Endothelial cell of umbilical vein (primary cell): ENCODE measurements around the gene SH3GL3. TPM values are rescaled to one million over a fixed set of nuclear protein-coding genes. Genes with fewer than 3 reads are reported as not detected.

Experiments used
- BruUV-seq: library from RNA; stranded (reverse); fragments of 400-500 nt; replicated peaks from 2 replicates; lab custom pipeline; 2021; lab: Mats Ljungman, UMichigan
- CTCF ChIA-PET: fragments of 300-600, 350-600 bp; sonication (Branson Sonifier 250); formaldehyde crosslinking; loops from one replicate; lab custom pipeline; 2021; ENCODE audit warnings: antibody characterized with exemption, inconsistent platforms; lab: Charles Lee
- POLR2A ChIA-PET: fragments of 300-600, 350-600 bp; sonication (Branson Sonifier 250); formaldehyde crosslinking; loops from one replicate; lab custom pipeline; 2021; ENCODE audit warnings: antibody characterized with exemption, inconsistent platforms; lab: Charles Lee
- DNase-seq: peaks from one replicate; pipeline ENCODE4 v3.0.0-alpha.2; 2011; ENCODE audit warnings: low read depth, low spot score
- FAIRE-seq: peaks from 2 replicates; lab custom pipeline; 2011; peaks lifted over from hg19 to GRCh38; lab: Jason Lieb, UNC
- H2AFZ ChIP-seq: 2 replicates; pipeline ENCODE4 v1.6.0; 2012; ENCODE audit warnings: low read depth, low read length, control low read depth, inconsistent platforms
- H3K27ac ChIP-seq: 2 replicates; pipeline ENCODE4 v1.5.1; 2011; ENCODE audit warnings: low read depth, mild to moderate bottlenecking, control low read depth, low read length, moderate library complexity; ENCODE audit not compliant: insufficient read depth
- H3K27me3 ChIP-seq, 2 experiments: 2 replicates each; pipeline versions ENCODE4 v1.6.0 to v1.6.1; 2011; ENCODE audit warnings: low read length in 2 of 2, mixed read lengths in 1 of 2; ENCODE audit not compliant: control insufficient read depth in 2 of 2, insufficient read depth in 2 of 2
- H3K36me3 ChIP-seq, 2 experiments: 2 replicates in 1 of 2; 3 replicates in 1 of 2; pipeline ENCODE4 v1.5.1; 2011; ENCODE audit warnings: low read length in 2 of 2, mild to moderate bottlenecking in 1 of 2, moderate library complexity in 1 of 2; ENCODE audit not compliant: control insufficient read depth in 2 of 2, insufficient read depth in 2 of 2; ENCODE audit errors: extremely low read depth in 1 of 2
- H3K4me1 ChIP-seq: 3 replicates; pipeline ENCODE4 v1.5.1; 2011; ENCODE audit warnings: mild to moderate bottlenecking, low read length; ENCODE audit not compliant: control insufficient read depth, insufficient read depth; ENCODE audit errors: extremely low read depth
- H3K4me2 ChIP-seq: 2 replicates; pipeline ENCODE4 v1.6.1; 2011; ENCODE audit warnings: low read length, control low read depth, mixed read lengths; ENCODE audit not compliant: insufficient read depth
- H3K4me3 ChIP-seq, 3 experiments: fragments of 200-600 bp in 1 of 3; sonication (generic), shearing (Covaris generic) in 1 of 3; replicated peaks in 1 of 3; 2 replicates each; pipeline ENCODE4 v1.5.1; 2011 to 2016; ENCODE audit warnings: control low read depth in 3 of 3, low read length in 3 of 3, mild to moderate bottlenecking in 2 of 3, inconsistent platforms in 1 of 3, low read depth in 1 of 3, moderate library complexity in 1 of 3; ENCODE audit not compliant: insufficient read depth in 1 of 3
- H3K79me2 ChIP-seq: 2 replicates; pipeline ENCODE4 v1.6.0; 2012; ENCODE audit warnings: low read length, inconsistent platforms; ENCODE audit not compliant: control insufficient read depth, insufficient read depth
- H3K9ac ChIP-seq: replicated peaks from 2 replicates; pipeline ENCODE3; 2011; ENCODE audit warnings: low read length, control low read depth; ENCODE audit not compliant: insufficient read depth; ENCODE audit errors: extremely low read depth
- H3K9me1 ChIP-seq: replicated peaks from 3 replicates; pipeline ENCODE4 v1.6.0; 2011; ENCODE audit warnings: mild to moderate bottlenecking, low read length; ENCODE audit not compliant: control insufficient read depth, insufficient read depth; ENCODE audit errors: extremely low read depth
- H3K9me3 ChIP-seq: replicated peaks from 2 replicates; pipeline ENCODE4 v1.5.1; 2012; ENCODE audit warnings: low read length, inconsistent platforms; ENCODE audit not compliant: control insufficient read depth, insufficient read depth
- H4K20me1 ChIP-seq: replicated peaks from 2 replicates; pipeline ENCODE3; 2011; ENCODE audit warnings: mild to moderate bottlenecking, low read length; ENCODE audit not compliant: control insufficient read depth, insufficient read depth; ENCODE audit errors: extremely low read depth
- CTCF ChIP-seq, 2 donors: IDR thresholded peaks; 1 replicate in 1 of 2; 2 replicates in 1 of 2; pipeline ENCODE4 v1.5.1; 2011; ENCODE audit warnings: low read length in 2 of 2, mild to moderate bottlenecking in 2 of 2, moderate library complexity in 2 of 2, control low read depth in 1 of 2, inconsistent platforms in 1 of 2, low read depth in 1 of 2; ENCODE audit not compliant: insufficient read depth in 1 of 2; ENCODE audit errors: extremely low read depth in 1 of 2
- EZH2 ChIP-seq: IDR thresholded peaks from 2 replicates; pipeline ENCODE4 v1.6.1; 2012; ENCODE audit warnings: borderline replicate concordance, low read depth, mild to moderate bottlenecking, moderate library complexity, low read length, inconsistent platforms; ENCODE audit not compliant: severe bottlenecking
- FOS ChIP-seq: IDR thresholded peaks from 2 replicates; pipeline ENCODE4 v1.6.1; 2011; ENCODE audit warnings: mild to moderate bottlenecking, low read length, moderate library complexity, borderline replicate concordance; ENCODE audit not compliant: insufficient read depth
- GATA2 ChIP-seq: IDR thresholded peaks from 2 replicates; pipeline ENCODE4 v1.7.0; 2011; ENCODE audit warnings: low read depth, mild to moderate bottlenecking, moderate library complexity, mixed read lengths, low read length; ENCODE audit not compliant: insufficient read length, insufficient read depth
- JUN ChIP-seq: IDR thresholded peaks from 2 replicates; pipeline ENCODE4 v1.6.1; 2011; ENCODE audit warnings: borderline replicate concordance, low read depth; ENCODE audit not compliant: insufficient read length, insufficient read depth
- MAX ChIP-seq: IDR thresholded peaks from 2 replicates; pipeline ENCODE4 v1.6.1; 2011; ENCODE audit not compliant: insufficient read depth, insufficient read length
- MYC ChIP-seq: IDR thresholded peaks from one replicate; pipeline ENCODE4 v1.6.1; 2011; ENCODE audit warnings: mild to moderate bottlenecking, low read depth, low read length
- POLR2A ChIP-seq: IDR thresholded peaks from 2 replicates; pipeline ENCODE4 v1.6.1; 2012; ENCODE audit warnings: low read depth, mild to moderate bottlenecking, control low read depth, low read length
- POLR2AphosphoS5 ChIP-seq: IDR thresholded peaks from 2 replicates; pipeline ENCODE4 v1.6.1; 2012; ENCODE audit warnings: low read depth, mild to moderate bottlenecking, control low read depth, low read length, moderate library complexity; ENCODE audit not compliant: insufficient read depth
- dilution Hi-C: fragments of 300-500 bp; cut with MboI; formaldehyde crosslinking; loops from one replicate; pipeline ENCODE4 v1.15.0; 2019; ENCODE audit warnings: low sequenced_read_pairs; ENCODE audit not compliant: extremely low pct_ligation_motif_present
- intact Hi-C: fragments of 100-400 bp; cut with micrococcal nuclease; formaldehyde crosslinking; loops from one replicate; pipeline ENCODE4 v1.10.0; 2022
- polyA plus RNA-seq, 4 experiments: library from polyadenylated mRNA; depleted of rRNA in 3 of 4; stranded (reverse) in 3 of 4; unstranded in 1 of 4; fragments of >200 nt; gene quantifications; 2 replicates each; pipeline versions ENCODE4 v1.2.1 to v1.2.3, GENCODE V29; 2011 to 2012; ENCODE audit warnings: missing spikeins in 1 of 4
- total RNA-seq: library from RNA; stranded (reverse); gene quantifications from 2 replicates; pipeline ENCODE4 v1.2.3, GENCODE V29; 2021

The SH3GL3 gene
- total and polyA plus RNA-seq, 2 donors (not counting 3 experiments of a cell fraction or from before 2014, with no cell fraction given), result not detected

- Histone ChIP-seq H4K20me1 (no peaks in the 10 kb centered on the region), H3K9me1 (no peaks in the 10 kb centered on the region), H3K9me3 (no peaks in the 10 kb centered on the region), H2AFZ (no peak overlapping the region), H3K4me3 (no peak overlapping the region), H3K27me3 (peaks cover 8 to 19% of the 10 kb centered on the region in 2 experiments), H3K4me1 (no peaks in the 10 kb centered on the region), H3K4me2 (no peak overlapping the region), H3K27ac (no peak overlapping the region), H3K9ac (no peak overlapping the region), H3K79me2 (no peaks in the 10 kb centered on the region), H3K36me3 (no peaks in the 10 kb centered on the region)
- dilution Hi-C loops, result no loop called here
- ChIA-PET CTCF (interaction anchor here (2.8 kb wide), 1 partner anchor 197 kb away, joined by 8 read pairs; no protein-coding TSS in a partner anchor), POLR2A (no interaction called here)
- TF ChIP-seq GATA2, result no peak
- no peak for TF ChIP-seq POLR2A
- TF ChIP-seq POLR2AphosphoS5, result no peak
- TF ChIP-seq MAX, result no peak
- TF ChIP-seq MYC, result no peak
- intact Hi-C loops, result loop anchor here (10.0 kb wide), 1 partner anchor 590 kb away; no protein-coding TSS in a partner anchor
- FAIRE-seq (no peak), DNase-seq (no peak)
- no TSS peak for BruUV-seq
Measured at GRCh38 chr15:83444936-83445335, 2.2 kb upstream of the SH3GL3 start.

GRCh38 chr15:83445643-83446042, 1.5 kb upstream of the SH3GL3 start:
- no peak overlapping the region for H3K4me3 ChIP-seq
- no peaks in the 10 kb centered on the region for H4K20me1 ChIP-seq
- H3K9ac ChIP-seq, result no peak overlapping the region
- H3K4me2 ChIP-seq, result no peak overlapping the region
- H3K9me3 ChIP-seq, result no peaks in the 10 kb centered on the region
- H3K27ac ChIP-seq, result no peak overlapping the region
- no peak overlapping the region for H2AFZ ChIP-seq
- H3K9me1 ChIP-seq, result no peaks in the 10 kb centered on the region
- no peak for DNase-seq
- TF ChIP-seq POLR2A (no peak), JUN (no peak), MAX (no peak), MYC (no peak), POLR2AphosphoS5 (no peak), FOS (no peak), CTCF (IDR thresholded peaks at IDR 0.05; ENCODE audit: extremely low read depth in 1 of 2, insufficient read depth in 1 of 2, low read depth in 1 of 2, low read length in 2 of 2) (no peak), EZH2 (no peak), GATA2 (no peak)
- no peaks in the 10 kb centered on the region for H3K79me2 ChIP-seq
- ChIA-PET CTCF (interaction anchor here (1.5 to 3.0 kb wide), 5 partner anchors 114 to 200 kb away, joined by 3 to 27 read pairs (median 11); no protein-coding TSS in a partner anchor), POLR2A (no interaction called here)
- BruUV-seq, result no TSS peak
- H3K27me3 ChIP-seq, result peaks cover 8 to 19% of the 10 kb centered on the region in 2 experiments
- FAIRE-seq, result no peak
- intact Hi-C loops, result loop anchor here (10.0 kb wide), 1 partner anchor 589 kb away; no protein-coding TSS in a partner anchor
- no peaks in the 10 kb centered on the region for H3K36me3 ChIP-seq
- H3K4me1 ChIP-seq, result no peaks in the 10 kb centered on the region
- dilution Hi-C loops, result no loop called here
